OCI-LY7 (cell line): Measurements from ENCODE around the gene RBM14. TPM values are rescaled to one million over a fixed set of nuclear protein-coding genes. Genes with fewer than 3 reads are reported as not detected.
A peak's percentile ranks its signal among the peaks of the same experiment; 100 is the strongest.

Experiments
- BruUV-seq: library from RNA; stranded (reverse); fragments of 400-500 nt; replicated peaks from 2 replicates; lab custom pipeline; 2021; lab: Mats Ljungman, UMichigan
- CTCF ChIA-PET: fragments of 300-600 bp; sonication (Branson Sonifier 250); formaldehyde crosslinking; loops from one replicate; lab custom pipeline; 2022; ENCODE audit warnings: antibody characterized with exemption; ENCODE audit not compliant: unreplicated experiment; lab: Charles Lee
- POLR2A ChIA-PET: fragments of 300-600 bp; sonication (Branson Sonifier 250); formaldehyde crosslinking; loops from one replicate; lab custom pipeline; 2022; ENCODE audit warnings: antibody characterized with exemption; lab: Charles Lee
- DNase-seq: peaks from one replicate; pipeline ENCODE4 v3.0.0-alpha.2; 2015; ENCODE audit warnings: low spot score
- H2AFZ ChIP-seq: fragments of 200-600 bp; sonication (generic), shearing (Covaris generic); 2 replicates; pipeline ENCODE4 v1.6.1; 2014; ENCODE audit warnings: mild to moderate bottlenecking, antibody characterized with exemption, low read length, moderate library complexity
- H3K27ac ChIP-seq: fragments of 200-600 bp; sonication (generic); 2 replicates; pipeline ENCODE4 v1.5.1; 2014; ENCODE audit warnings: mixed run types, low read depth, mild to moderate bottlenecking, moderate library complexity, low read length, inconsistent platforms; ENCODE audit not compliant: poor library complexity, severe bottlenecking
- H3K36me3 ChIP-seq: fragments of 200-600 bp; sonication (generic); 2 replicates; pipeline ENCODE4 v1.6.1; 2014; ENCODE audit warnings: mild to moderate bottlenecking, antibody characterized with exemption, low read length, moderate library complexity, mixed read lengths; ENCODE audit not compliant: insufficient read depth
- H3K4me1 ChIP-seq: fragments of 200-600 bp; sonication (generic); 2 replicates; pipeline ENCODE4 v1.5.1; 2014; ENCODE audit warnings: mild to moderate bottlenecking, low read length; ENCODE audit not compliant: insufficient read depth, poor library complexity, severe bottlenecking
- H3K4me2 ChIP-seq: fragments of 200-600 bp; sonication (generic); 2 replicates; pipeline ENCODE4 v1.6.1; 2014; ENCODE audit warnings: mild to moderate bottlenecking, low read length
- H3K4me3 ChIP-seq: fragments of 200-600 bp; sonication (generic); 2 replicates; pipeline ENCODE4 v1.5.1; 2014; ENCODE audit warnings: mild to moderate bottlenecking, low read depth, low read length; ENCODE audit not compliant: poor library complexity, severe bottlenecking
- H3K79me2 ChIP-seq: fragments of 200-600 bp; sonication (generic); 2 replicates; pipeline ENCODE4 v1.6.1; 2016; ENCODE audit warnings: low read depth, mild to moderate bottlenecking, low read length, moderate library complexity, mixed read lengths; ENCODE audit not compliant: insufficient read depth
- H3K9me2 ChIP-seq: fragments of 200-600 bp; sonication (generic); 2 replicates; pipeline ENCODE4 v1.6.1; 2016; ENCODE audit warnings: mild to moderate bottlenecking, low read length, mixed read lengths; ENCODE audit not compliant: insufficient read depth
- H3K9me3 ChIP-seq: fragments of 200-600 bp; sonication (generic); 2 replicates; pipeline ENCODE4 v1.6.1; 2014; ENCODE audit warnings: mild to moderate bottlenecking, mixed run types, low read length, mixed read lengths
- H4K20me1 ChIP-seq: fragments of 200-600 bp; sonication (generic); 2 replicates; pipeline ENCODE4 v1.6.1; 2014; ENCODE audit warnings: mild to moderate bottlenecking, antibody characterized with exemption, low read length, moderate library complexity, mixed read lengths; ENCODE audit not compliant: insufficient read depth
- EZH2phosphoT487 ChIP-seq: fragments of 200-600 bp; sonication (generic); IDR thresholded peaks from 2 replicates; pipeline ENCODE4 v1.6.1; 2018; ENCODE audit warnings: low read depth, borderline replicate concordance, mild to moderate bottlenecking, mixed run types, antibody characterized with exemption, low read length, moderate library complexity, mixed read lengths
- intact Hi-C: fragments of 100-400 bp; cut with micrococcal nuclease; formaldehyde crosslinking; loops from one replicate; pipeline ENCODE4 v1.10.0; 2022; ENCODE audit not compliant: unreplicated experiment
- total RNA-seq, 2 experiments: library from RNA; depleted of rRNA in 1 of 2; stranded (reverse); fragments of >200 nt in 1 of 2; shearing (Covaris generic) in 1 of 2; gene quantifications; 2 replicates each; pipeline ENCODE4 v1.2.3, GENCODE V29; 2014 to 2022
- TF ChIP-seq, protein P1 (sequence below): fragments of 200-600 bp; sonication (generic); conservative IDR thresholded peaks from 2 replicates; pipeline ENCODE4 v1.5.1; 2014; ENCODE audit warnings: mild to moderate bottlenecking, antibody characterized with exemption, low read length, moderate library complexity, mixed read lengths

The RBM14 gene
- total RNA-seq, 2 experiments from 2014 or later: 94.6 to 243 TPM

DNA sequence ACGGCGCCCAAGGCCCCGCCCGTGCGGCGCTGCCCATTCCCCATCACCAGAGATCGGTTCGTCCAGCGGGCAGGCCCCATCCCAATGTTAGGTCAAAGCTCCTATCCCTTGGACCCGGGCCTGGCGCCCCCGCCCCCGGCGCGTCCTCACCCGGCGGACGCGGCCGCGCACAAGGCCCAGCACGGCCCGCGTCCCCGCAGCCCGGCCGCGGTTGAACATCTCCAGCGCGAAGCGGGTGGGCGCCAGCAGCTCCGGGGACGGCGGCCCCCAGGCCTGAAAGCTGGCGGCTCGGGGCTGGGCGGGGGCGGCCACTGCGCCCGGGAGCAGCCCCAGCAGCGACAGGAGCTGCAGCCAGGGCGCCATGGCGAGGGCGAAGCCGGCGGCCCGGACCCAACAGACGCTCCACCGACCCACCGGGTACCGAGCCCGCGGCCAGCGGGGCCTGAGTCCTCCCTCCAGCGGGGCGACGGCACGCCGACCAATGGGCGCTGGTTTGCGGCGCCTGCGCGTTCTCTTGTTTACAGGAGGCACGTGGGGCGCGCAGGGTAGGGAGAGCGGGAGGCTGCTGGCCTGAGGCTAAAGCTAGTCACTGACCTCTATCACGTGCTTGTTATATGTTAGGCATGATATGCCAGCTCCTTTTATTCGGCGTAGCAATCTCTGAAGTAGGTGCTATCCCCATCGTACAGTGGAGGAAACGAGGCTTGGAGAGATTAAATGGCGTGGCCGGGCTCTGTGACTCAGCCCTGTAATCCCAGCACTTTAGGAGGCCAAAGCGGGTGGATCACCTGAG, 48.1 kb upstream of the RBM14 start, which contains the start of gene CTSF:
CTSF (minus strand) TSS at position 483 of the 793 bp plus-strand sequence; CDS start at position 363, 120 bp downstream.
- intact Hi-C loops: no loop called here
- no peaks in the 10 kb centered on the region for H3K4me1 ChIP-seq
- H3K9me2 ChIP-seq: no peaks in the 10 kb centered on the region
- DNase-seq: no peak
- H3K9me3 ChIP-seq: no peaks in the 10 kb centered on the region
- H4K20me1 ChIP-seq: no peaks in the 10 kb centered on the region
- CTCF ChIA-PET: no interaction called here
- no peaks in the 10 kb centered on the region for H3K79me2 ChIP-seq
- no peak within 1 kb of the TSS for H3K27ac ChIP-seq
- no peak for TF ChIP-seq EZH2phosphoT487
- TF ChIP-seq, protein P1, sequence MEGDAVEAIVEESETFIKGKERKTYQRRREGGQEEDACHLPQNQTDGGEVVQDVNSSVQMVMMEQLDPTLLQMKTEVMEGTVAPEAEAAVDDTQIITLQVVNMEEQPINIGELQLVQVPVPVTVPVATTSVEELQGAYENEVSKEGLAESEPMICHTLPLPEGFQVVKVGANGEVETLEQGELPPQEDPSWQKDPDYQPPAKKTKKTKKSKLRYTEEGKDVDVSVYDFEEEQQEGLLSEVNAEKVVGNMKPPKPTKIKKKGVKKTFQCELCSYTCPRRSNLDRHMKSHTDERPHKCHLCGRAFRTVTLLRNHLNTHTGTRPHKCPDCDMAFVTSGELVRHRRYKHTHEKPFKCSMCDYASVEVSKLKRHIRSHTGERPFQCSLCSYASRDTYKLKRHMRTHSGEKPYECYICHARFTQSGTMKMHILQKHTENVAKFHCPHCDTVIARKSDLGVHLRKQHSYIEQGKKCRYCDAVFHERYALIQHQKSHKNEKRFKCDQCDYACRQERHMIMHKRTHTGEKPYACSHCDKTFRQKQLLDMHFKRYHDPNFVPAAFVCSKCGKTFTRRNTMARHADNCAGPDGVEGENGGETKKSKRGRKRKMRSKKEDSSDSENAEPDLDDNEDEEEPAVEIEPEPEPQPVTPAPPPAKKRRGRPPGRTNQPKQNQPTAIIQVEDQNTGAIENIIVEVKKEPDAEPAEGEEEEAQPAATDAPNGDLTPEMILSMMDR: no peak
- POLR2A ChIA-PET: no interaction called here
- H3K4me3 ChIP-seq: no peak within 1 kb of the TSS
- H2AFZ ChIP-seq: no peak within 1 kb of the TSS
- BruUV-seq: no TSS peak
- H3K4me2 ChIP-seq: peak within 1 kb of the TSS; percentile 5; the same call in 1 of the 2 replicates
- no peaks in the 10 kb centered on the region for H3K36me3 ChIP-seq

DNA sequence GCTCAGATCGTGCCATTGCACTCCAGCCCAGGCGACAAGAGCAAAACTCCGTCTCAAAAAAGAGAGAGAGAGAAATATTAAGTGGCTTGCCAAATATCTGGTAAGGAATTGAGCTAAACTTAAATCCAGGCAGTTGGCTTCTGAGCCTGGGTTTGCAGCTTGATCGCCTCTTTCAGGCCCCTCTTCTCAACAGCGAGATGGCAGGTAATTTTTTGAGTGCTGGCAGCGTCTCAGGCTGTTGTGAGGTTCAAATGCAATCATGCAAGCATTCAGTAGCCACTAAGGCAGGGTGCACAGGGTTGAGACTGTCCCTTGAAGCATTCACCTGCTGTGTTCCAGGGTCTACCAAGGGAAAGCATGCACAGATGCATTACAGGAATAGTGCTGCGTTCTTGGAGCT, 47.4 kb upstream of the RBM14 start:
- no peak overlapping the region for H3K4me2 ChIP-seq
- ChIA-PET POLR2A (interaction anchor here (0.6 to 0.7 kb wide), 2 partner anchors 82 to 320 kb away, joined by 3 read pairs; no protein-coding TSS in a partner anchor), CTCF (no interaction called here)
- intact Hi-C loops: no loop called here
- DNase-seq: no peak
- H4K20me1 ChIP-seq: no peaks in the 10 kb centered on the region
- H3K36me3 ChIP-seq: no peaks in the 10 kb centered on the region
- H3K4me3 ChIP-seq: no peak overlapping the region
- H2AFZ ChIP-seq: no peak overlapping the region
- no peaks in the 10 kb centered on the region for H3K9me3 ChIP-seq
- no TSS peak for BruUV-seq
- H3K27ac ChIP-seq: no peak overlapping the region
- TF ChIP-seq, protein P1: no peak
- no peak for TF ChIP-seq EZH2phosphoT487
- H3K4me1 ChIP-seq: no peaks in the 10 kb centered on the region
- no peaks in the 10 kb centered on the region for H3K79me2 ChIP-seq
- no peaks in the 10 kb centered on the region for H3K9me2 ChIP-seq
